HT-29 (cell line): ENCODE measurements around the gene RC3H2. TPM values are rescaled to one million over a fixed set of nuclear protein-coding genes. Genes with fewer than 3 reads are reported as not detected.

ENCODE experiments used
- DNase-seq: peaks from one replicate; pipeline ENCODE4 v3.0.0-alpha.2; 2015; ENCODE audit warnings: low spot score
- total RNA-seq: library from RNA; depleted of rRNA; stranded (reverse); fragments of >200 nt; shearing (Covaris generic); gene quantifications from 2 replicates; pipeline ENCODE4 v1.2.3, GENCODE V29; 2014; rRNA removed

RC3H2 gene
- 21.7 and 23.8 TPM in 2 replicates for total RNA-seq

- peak; percentile 99 for DNase-seq
These were observed at the start of gene RC3H2 for GRCh38 chr9:122904823-122905710. Gene RC3H2, minus strand, starts transcription at chr9:122905359. Its CDS starts 7,850 bp downstream, at chr9:122897509.

DNA sequence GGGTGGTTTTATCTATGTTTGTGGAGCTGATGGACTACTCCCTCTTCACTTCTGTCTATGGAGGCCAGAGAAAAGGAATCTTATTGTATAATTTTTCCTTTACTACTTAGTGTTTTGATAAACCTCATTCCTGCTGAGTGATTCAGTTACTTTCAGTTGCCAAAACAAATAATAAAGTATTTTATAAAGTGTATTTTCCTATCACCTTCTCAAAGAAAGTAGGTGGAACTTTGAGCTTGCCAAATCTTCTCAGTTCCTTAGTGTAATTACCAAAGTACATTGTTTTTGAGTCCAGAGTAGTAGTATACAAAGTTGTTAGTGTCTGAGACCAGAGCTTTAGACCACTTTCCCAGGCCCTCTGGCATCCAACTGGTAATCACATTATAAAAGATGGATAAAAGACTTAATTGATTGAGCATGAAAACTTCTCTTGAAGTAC lies 49.1 kb upstream of the RC3H2 start:
- peak; percentile 40 for DNase-seq

DNA sequence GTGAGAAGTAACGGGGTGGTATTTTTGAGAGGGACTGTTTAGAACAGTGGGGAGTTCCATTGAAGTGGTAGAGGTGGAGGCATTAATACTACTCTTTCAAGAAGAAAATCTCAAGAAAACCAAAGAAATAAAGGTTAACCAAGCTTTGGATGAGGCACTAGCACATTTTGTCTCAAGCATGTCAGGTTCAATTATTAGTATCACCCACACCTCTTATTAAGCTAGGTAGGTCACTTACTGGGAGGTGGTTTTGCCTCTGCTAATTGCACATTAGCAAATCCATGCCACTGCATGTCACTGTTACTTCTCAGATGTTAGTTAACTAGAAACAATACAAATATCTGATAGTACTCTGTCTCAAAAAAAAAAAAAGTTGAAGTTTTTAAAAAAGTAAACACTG lies 45.9 kb upstream of the RC3H2 start:
- DNase-seq: no peak

- DNase-seq: no peak
These were observed 45.1 kb upstream of the RC3H2 start for GRCh38 chr9:122950263-122950662.

DNA sequence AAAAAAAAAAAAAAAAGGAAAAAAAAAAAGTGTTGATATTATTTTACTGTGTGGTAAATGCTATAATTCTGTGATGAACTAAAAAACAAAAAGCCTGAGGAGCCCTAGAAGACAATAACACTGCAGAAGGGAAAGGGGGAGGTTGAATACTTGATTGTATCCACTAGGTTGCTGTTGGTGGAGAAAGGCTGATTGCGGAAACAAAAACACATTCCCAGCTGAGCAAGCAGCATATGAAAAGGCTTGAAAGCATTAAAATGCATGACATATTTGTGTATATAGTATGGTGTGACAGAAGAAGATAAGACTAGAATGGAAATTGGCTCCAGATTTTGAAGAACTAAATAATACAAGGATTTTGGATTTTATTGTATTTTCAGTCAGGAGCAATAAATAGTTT lies 44.5 kb upstream of the RC3H2 start:
- no peak for DNase-seq

GRCh38 chr9:122948313-122948712 lies 43.2 kb upstream of the RC3H2 start:
- no peak for DNase-seq

GRCh38 chr9:122946461-122947005 lies 41.4 kb upstream of the RC3H2 start:
- peak; percentile 16 for DNase-seq

- DNase-seq: no peak
These were observed 40.1 kb upstream of the RC3H2 start for GRCh38 chr9:122944960-122945888.

- peak; percentile 61 for DNase-seq
These were observed 36.5 kb upstream of the RC3H2 start for GRCh38 chr9:122941582-122942234.

- peak; percentile 98 for DNase-seq
These were observed 35.8 kb upstream of the RC3H2 start, which contains the start of gene RABGAP1 for GRCh38 chr9:122940749-122941581. Gene RABGAP1, plus strand, starts transcription at chr9:122941020. Its CDS starts 16,040 bp downstream, at chr9:122957060.

DNA sequence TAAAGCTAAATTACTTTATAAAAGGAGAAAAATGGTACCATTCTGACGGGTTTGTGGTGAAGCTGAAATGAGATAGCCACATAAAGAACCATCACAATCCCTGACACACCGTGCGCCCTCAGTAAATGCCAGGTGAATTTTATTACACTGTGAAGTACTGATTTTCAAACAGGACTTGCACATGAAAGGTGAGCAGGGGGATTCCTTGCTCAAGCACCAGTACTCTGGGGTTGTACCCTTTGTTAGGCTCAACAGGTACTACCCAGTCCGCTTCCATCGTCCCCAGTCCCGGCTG lies 35.2 kb upstream of the RC3H2 start:
- no peak for DNase-seq

GRCh38 chr9:122939601-122940000 lies 34.4 kb upstream of the RC3H2 start:
- no peak for DNase-seq

DNA sequence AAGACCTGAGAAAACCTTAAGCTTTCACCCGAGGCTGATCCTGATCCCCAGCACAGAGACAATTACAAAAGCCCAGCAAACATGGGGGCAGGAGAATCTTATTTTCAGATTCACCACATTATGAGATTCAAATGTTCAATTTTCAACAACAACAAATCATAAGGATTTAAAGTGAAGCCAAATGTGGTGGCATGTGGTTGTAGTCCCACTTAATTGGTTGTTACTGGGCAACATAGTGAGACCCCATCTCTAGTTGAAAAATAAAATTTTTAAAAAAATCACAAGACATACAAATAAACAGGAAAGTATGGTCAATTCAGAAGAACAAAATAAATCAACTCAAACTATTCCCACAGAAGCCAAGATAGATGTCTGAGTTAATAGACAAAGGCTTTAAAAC lies 31.7 kb upstream of the RC3H2 start:
- no peak for DNase-seq

DNA sequence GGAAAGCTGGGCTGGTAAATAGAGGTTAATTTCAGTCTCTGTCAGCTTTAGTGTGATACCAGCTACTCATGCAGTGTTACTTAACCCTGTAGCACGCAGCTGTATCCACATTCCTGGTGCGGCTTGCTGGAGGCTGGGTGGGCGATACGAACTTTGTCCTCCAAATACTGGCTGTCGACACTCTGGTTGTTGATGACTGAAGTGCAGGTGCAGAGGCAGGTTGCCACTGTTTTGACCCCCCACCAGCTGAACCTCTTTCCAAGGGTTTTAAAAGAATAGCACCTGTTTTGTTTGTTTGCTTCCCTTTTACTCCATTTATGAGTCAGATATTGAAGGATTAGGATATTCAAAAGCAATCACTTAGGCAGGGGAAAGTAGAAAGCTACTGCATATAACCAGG lies 31.3 kb upstream of the RC3H2 start:
- peak; percentile 52 for DNase-seq

- DNase-seq: peak; percentile 94
These were observed 26.3 kb upstream of the RC3H2 start, which contains the start of gene ZBTB26 for GRCh38 chr9:122931226-122932121. Gene ZBTB26, minus strand, starts transcription at chr9:122931512. Its CDS starts 11,578 bp downstream, at chr9:122919934.

DNA sequence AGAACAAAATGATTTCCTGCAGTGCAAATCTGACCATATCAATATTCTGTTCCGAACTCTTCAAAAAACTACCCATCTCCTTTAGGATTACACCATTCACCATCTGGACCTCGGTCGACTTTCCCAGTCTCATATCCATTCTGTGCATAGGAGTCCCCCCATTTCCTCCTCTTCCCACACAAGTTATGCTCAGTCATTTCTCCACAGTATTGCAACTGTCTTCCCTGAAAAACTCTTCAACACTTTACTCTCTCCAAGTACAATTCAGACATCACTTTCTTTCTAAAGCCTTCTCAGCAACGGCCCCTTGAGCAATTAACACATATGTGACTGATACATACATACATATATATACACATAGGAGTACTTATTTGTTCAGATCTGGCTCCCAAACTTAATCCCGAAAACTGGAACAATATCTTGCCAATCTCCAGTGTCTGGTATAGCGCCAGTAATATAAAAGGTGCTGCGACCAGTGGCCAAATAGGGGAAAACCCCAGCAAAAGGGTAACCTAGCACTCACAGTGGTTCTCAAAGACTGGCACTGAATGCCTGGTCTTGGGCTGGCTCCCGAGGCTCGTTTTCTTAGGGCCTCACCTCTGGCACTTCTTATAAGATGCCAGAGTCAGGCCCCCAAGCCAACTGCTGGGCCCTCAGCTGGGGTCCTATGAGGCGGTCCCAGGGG lies 25.5 kb upstream of the RC3H2 start:
- no peak for DNase-seq

- no peak for DNase-seq
These were observed 24.7 kb upstream of the RC3H2 start for GRCh38 chr9:122929796-122930354.

DNA sequence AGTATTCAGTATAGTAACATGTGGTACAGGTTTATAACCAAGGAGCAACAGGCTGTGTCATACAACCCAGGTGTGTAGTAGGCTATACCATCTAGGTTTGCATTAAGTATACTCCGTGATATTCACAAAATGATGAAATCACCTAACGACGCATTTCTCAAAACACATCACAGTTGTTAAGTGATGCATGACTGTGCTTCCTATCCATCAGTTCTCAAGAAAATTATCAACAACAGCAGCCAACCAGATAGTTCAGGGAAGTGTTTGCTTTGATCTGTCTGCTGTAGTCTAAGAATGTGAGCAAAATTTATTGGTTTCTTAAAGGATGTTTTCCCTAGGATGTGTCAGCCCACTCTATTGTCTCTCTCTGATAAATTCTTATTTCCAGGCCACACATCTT lies 18.8 kb upstream of the RC3H2 start:
- DNase-seq: no peak
